GM19463 (cell line): ENCODE data around the gene KCNH2.

Source experiments
- ATAC-seq: cut with Tn5 transposase; IDR thresholded peaks from one replicate; pipeline ENCODE4 v1.9.1; 2021; ENCODE audit warnings: mild to moderate bottlenecking, moderate library complexity; ENCODE audit not compliant: unreplicated experiment

Gene KCNH2

DNA sequence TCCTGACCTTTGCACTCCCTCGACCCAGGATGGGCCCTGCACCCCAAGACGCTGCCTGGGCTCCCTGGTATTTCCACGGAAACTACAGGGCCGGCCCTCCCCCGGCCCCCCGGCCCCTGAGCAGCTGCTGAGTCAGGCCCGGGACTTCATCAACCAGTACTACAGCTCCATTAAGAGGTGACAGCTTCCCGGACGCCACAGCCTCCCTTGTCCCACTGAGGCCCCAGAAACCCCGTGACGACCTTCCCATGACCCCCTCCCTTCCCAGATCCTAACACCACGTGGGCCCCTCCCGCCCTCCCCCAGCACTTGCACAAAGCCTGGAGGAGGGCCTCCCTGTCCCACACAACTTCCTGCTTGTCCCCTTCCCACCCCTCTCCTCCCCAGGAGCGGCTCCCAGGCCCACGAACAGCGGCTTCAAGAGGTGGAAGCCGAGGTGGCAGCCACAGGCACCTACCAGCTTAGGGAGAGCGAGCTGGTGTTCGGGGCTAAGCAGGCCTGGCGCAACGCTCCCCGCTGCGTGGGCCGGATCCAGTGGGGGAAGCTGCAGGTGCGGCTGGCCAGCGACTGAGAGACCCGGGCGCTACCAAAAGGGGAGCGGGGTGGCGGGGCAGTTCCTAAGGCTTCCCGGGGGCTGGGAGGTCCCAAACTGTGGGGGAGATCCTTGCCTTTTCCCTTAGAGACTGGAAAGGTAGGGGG lies 18.4 kb upstream of the KCNH2 start:
- no peak for ATAC-seq

DNA sequence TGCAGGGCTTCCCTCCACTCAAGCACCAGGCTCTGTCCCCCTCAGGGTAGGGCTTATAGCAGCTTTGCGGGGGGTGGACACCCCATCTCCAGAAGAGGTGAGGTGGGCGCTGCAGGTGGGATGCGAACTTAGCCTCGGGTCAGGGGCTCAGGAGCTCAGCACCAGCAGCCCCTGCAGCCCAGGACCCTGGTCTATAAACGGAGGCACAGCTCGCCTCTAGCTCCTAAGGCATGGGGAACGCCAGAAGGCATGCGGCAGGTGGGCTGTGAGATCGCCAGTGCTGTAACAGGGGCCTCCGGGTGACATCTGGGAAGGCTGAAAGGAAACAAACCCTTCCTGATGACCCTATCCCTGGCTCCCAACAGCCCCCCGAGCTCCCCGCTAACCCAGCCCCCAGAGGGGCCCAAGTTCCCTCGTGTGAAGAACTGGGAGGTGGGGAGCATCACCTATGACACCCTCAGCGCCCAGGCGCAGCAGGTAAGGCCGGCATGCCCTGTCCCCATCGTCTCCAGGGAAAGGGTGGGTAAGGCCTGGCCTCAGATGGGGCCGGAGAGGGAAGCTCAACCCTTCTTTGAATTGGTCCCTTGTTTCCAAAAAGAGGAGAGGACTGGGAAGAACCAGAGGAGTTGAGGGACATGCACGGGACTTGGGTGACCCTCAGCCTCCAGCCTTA lies 16.9 kb upstream of the KCNH2 start:
- ATAC-seq = no peak

DNA sequence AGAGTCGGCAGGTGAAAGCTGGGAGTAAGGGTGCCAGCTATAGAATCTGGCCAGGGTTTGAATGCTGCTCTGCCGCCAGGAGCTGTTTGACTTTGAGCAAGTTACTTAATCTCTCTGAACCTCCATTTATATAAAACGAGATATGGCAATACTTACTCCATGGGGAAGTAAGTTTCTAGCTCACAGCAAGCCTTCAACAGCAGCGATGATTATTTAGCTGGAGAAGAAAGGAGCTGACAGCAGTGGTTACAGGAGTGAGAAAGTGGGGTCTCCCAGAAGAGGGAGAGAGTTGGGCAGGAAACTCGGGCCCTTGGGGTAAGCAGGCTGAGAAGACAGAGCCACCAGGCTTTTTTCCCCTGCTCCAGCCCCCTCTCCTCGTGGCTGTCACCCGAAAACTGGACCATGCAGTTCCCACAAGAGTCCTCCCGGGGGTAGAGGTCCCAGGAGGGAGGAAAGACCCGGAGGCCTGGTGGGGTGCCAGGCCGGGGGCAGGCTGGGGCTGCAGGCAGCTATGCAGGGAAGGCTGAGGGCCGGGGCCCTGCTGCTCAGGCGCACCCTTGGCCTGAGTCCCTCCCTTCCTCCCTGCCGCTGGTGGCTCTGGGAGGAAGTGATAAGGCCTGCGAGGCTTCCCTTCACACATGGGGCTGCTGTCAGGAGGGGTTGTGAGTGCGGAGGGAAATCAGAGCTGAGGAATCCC lies 16.2 kb upstream of the KCNH2 start:
- peak; percentile 39 for ATAC-seq

DNA sequence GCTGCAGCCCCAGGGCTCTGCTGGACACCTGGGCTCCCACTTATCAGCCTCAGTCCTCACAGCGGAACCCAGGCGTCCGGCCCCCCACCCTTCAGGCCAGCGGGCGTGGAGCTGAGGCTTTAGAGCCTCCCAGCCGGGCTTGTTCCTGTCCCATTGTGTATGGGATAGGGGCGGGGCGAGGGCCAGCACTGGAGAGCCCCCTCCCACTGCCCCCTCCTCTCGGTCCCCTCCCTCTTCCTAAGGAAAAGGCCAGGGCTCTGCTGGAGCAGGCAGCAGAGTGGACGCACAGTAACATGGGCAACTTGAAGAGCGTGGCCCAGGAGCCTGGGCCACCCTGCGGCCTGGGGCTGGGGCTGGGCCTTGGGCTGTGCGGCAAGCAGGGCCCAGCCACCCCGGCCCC lies 15.4 kb upstream of the KCNH2 start:
- ATAC-seq = no peak

DNA sequence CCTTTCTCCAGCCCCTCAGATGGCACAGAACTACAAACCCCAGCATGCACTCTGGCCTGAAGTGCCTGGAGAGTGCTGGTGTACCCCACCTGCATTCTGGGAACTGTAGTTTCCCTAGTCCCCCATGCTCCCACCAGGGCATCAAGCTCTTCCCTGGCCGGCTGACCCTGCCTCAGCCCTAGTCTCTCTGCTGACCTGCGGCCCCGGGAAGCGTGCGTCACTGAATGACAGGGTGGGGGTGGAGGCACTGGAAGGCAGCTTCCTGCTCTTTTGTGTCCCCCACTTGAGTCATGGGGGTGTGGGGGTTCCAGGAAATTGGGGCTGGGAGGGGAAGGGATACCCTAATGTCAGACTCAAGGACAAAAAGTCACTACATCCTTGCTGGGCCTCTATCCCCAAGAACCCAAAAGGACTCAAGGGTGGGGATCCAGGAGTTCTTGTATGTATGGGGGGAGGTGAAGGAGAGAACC lies 14.7 kb upstream of the KCNH2 start:
- ATAC-seq = peak; percentile 62

DNA sequence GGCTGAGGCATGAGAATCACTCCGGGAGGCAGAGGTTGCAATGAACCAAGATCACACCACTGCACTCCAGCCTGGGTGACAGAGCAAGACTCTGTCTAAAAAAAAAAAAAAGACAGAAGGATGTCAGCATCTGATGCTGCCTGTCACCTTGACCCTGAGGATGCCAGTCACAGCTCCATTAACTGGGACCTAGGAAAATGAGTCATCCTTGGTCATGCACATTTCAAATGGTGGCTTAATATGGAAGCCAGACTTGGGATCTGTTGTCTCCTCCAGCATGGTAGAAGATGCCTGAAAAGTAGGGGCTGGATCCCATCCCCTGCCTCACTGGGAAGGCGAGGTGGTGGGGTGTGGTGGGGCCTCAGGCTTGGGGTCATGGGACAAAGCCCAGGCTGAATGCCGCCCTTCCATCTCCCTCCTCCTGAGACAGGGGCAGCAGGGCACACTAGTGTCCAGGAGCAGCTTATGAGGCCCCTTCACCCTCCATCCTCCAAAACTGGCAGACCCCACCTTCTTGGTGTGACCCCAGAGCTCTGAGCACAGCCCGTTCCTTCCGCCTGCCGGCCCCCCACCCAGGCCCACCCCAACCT lies 14.0 kb upstream of the KCNH2 start:
- ATAC-seq = no peak

DNA sequence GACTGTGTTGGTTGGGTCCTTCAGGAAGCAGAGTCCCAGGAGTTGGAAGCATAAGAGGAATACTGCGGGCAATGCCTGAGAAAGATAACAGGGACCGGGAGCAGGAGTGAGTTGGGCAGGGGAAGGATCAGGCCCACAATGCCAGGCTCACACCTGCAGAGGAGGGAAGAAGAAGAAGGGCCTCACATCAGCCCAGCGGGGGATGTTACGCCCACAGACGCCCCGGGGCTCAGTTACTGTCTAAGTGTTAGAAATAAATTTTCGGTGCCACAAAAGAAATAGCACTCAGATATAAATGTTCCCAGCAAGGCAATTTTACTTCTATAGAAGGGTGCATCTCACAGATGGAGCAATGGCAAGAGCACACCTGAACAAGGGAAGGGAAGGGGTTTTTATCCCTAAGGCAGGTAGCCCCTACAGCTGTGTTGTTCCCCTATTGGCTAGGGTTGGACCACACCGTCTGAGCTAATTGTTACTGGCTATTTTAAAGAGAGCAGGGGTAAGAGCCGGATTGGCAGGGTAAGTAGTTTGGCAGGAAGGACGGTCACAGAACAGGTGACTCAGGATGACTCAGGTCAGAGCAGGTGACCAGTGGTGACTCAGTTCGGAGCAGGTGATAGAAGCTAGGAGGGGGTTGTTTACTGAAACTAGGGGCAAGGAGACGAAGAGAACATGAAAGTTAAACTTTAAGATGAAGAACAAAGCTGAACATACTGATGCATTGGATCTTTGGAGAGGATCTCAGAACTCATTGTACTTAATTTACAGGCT lies 12.5 kb upstream of the KCNH2 start, which contains the start of gene NOS3:
NOS3 (plus strand) TSS at position 602 of the 771 bp plus-strand sequence. CDS start 2,787 bp downstream, outside the sequence.
- no peak for ATAC-seq

DNA sequence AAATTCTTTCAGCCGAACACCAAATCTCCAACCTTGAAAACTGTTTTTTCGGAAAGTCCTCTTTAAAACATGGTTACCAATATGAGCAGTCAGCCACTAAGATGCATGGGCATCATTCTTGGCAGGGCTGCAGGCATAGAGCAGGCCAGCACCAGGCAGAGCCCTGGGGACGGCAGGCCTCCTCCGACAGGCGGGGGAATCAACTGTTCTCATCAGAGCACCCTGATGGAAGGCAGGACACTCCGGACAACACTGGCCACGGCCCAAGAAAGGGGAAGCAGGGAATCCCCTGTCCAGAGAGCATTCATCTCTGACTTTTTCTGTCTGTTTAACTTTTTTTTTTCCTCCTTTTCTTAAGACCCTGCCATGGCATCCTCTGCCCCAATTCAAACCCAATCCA lies 11.3 kb upstream of the KCNH2 start:
- ATAC-seq = no peak

DNA sequence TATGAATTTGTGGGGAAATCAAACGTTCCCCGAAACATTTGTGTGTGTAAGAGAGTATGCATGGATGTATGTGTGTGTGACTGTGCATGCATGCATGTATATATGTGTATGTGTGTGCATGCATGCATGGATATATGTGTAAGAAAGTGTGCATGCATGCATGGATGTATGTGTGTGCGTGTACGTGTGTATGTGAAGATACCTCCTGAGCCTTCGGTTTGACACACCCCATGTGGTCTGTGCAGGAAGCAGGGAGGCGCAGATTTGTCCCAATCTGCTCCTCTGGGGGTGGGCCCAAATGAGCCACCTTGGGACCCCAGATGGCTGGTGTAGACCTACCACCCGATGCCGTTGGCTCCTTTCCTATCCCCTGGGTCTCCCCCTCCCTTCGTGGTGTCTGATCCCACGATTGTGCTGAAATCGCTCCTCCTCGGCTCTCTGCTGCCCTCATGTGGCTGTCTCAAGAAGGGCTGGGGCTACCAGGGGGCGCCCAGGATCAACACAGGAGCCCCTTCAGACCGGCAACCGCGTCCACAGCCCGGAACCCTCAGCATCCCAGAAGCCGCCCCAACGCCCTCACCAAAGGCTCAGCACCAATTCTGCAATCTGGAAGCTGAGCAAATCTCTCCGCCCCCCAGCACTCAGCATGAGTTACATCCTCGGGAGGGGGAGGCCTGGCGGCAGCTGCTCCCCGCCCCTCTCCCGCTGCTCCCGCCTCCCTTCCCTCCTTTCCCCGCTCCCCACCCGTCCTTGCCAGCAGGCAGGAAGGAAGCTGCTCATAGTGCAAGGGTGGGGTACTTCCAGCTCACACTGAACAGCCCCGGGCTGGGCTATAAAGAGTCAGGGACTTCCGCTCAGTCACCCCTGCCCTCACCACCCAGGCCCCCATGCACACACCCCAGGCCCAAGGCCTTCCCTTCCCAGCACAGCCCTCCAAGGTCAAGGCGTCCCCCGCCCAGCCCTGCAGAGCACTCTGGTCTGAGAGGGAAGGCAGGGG lies 10.4 kb upstream of the KCNH2 start:
- no peak for ATAC-seq

DNA sequence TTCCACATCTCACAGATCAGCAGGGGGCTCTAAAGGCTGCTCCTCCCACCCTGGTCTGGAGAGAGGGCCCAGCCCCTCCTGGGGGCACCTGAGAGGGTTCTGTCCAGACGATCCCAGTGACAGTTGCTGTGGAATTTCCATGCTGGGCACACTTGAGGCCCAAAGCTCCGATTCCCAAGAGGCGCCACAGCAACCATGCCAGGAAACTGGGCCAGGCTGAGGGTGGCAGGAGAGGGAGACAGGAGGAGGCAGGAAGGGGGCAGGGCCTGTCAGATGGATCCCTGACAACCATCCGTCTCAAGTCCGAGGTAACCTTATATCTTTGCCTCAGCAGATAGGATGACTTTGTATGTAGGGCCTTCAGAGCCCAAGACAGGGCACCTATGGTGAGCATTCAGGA lies 8.4 kb upstream of the KCNH2 start:
- ATAC-seq = no peak

DNA sequence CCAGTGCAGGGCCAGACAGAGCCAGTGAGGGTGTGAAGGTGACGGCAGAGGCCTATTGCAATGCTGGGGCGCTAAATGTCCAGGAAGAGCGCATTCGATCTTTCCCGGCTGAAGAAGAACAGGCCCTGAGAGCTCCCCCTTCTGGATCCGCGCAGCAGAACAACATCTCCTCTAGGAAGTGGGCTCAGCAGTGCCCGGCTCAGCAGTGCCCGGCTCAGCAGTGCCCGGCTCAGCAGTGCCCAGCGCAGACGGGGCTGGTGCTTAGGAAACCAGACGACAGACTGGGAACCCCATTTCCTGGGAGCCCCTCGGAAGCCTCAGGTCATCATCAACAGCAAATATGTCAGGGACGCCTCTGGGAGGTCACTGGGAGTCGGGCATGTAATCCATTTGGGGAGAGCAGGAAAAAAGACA lies 8.0 kb upstream of the KCNH2 start:
- ATAC-seq = peak; percentile 44

DNA sequence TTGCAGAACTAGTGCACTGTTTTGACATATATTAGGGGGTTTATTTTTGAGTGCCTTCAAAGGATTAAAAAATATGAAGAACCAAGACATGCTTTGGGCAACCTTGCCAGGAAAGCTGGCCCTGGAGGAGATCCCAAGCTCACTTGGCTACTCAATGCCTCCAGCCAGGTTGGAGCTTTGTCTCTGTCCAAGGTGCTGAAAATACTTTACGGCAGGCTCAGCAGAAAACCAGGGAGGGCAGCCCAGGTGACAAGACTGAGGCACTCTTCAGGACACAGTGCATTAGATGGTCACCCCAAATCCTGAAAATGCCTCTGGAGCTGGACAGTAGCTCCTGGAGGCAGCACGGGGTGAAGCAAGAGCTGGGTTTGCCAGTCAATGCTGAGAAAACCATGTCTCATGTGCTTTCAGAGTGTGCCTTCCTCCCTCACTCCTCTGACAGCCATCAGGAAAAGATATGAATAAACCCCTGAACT lies 5.8 kb upstream of the KCNH2 start:
- no peak for ATAC-seq

DNA sequence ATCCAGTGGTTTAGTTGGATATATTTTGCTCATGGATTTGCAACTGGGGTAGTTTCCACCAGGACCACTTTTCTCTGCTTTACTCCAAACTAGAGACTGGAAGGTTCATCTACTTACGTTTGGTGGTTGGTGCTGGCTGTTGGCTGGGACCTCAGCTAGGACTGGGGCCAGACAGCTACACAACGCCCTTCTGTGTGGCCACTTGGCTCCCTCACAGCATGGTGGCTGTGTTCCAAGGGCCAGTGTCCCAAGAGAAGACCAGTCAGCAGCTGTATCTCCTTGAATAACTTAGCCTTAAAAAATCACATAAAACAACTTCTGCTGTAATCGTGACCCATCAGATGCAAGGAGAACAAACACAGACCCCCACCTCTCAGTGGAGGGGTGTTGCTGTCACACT lies 4.2 kb upstream of the KCNH2 start:
- ATAC-seq = no peak

DNA sequence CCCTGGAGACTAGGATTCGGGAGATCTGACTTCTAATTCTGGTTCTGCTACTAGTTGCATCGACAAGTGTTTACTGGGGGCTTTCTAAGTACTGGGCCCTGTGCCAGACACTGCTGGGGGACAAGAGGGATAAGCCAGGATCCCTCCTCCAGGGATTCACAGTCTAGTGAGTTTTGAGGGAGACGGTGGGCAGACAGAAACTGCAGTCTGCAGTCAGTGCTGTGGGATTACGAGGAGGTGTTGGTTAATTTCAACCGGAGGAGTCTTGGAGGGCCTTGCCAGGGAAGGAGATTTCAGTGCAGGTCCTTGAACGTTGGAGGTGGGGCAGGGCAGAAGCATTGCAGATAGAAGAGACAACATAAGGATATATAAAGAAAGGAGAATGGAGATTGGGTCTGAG lies 3.5 kb upstream of the KCNH2 start:
- ATAC-seq = no peak

DNA sequence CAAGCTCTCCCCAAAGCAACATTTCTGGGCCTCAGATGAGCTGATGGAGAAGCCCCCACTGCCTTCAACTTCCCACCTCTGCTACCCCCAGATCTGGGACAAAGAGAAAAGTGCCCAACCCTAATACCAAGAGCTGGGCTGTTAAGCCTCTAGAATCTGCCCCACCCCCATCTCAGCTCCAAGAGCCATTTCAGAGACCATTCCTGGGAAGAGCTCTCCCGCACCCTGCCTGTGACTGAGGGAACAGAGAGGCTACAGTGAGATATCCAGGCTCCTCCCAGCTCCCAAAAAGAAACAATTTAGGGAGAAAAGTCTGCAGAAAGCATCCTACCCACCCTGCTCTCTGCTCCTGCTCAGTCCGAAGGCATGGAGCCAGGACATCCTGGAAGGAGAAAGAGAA lies 2.5 kb upstream of the KCNH2 start:
- ATAC-seq = no peak

DNA sequence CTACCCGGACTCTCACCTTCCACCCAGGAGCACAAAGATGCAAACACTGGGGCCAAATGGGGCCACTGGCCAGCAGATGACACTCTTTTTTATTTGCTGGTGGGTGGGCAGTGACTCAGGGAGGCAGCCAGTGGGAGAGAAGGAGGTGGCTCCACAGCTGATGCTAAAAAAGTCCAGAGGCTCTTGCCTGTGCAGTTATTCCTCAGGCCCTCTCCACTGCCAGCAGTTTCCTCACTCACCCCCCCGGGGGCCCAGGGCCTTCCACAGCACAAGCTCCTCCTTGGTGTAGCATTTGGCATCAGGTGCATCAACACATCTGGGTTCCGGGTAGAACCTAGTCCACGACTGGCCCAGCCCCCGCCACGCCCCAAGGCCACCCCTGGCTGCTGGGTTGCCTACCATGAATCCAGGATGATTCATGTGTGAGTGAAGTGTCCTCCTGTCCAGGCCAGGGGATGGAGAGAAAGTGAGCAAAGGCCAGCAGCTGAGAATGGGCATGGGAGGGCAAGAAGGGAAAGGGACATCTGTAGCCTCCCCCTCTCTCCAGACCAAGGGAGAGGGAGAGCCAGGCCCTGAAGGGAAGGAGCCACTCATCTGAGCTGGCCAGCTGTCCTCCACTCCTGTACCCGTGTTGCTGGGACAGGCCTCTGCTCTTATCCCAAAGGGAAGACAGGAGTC lies 1.7 kb upstream of the KCNH2 start:
- ATAC-seq = no peak

DNA sequence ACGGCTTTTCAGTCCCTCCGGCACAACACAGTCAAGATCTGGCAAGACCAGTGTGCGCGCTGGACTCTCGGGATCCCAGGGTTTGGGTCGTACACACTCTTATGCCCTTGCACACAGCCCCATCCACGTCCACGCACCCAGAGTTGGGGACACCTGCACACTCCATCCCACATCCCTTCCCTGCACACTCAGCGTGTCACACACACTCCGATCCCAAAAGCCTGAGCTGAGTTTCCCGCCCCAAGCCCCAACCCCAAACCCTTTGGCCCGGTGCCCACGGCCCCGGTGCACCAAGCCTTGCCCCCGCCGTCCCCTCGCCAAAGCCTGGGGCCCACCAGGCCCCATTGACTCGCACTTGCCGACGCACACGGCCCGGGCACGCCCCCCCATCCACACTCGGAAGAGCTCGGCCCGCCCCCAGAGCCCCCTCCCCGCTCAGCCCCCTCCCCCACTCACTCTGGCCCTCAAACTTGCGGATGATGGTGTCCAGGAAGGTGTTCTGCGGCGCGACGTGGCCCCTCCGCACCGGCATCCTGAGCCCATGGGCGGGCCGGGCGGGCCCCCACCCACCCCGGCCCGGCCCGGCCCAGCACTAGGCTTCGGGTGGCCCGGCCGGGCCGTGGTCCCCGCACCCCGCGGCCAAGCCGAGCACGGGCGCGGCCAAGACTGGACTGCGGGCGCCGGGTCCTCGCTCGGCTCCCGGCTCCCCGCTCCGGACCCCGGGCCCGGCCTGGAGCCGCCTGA lies 567 bp downstream of the KCNH2 start:
- ATAC-seq = no peak
